Esophagus squamous epithelium (tissue), 4 donors: Measurements from ENCODE around the gene KATNAL1.

ENCODE experiments used
- POLR2A ChIP-seq, 4 donors: fragments of 450-650 bp; IDR thresholded peaks; one replicate each; pipeline ENCODE4 v1.6.1; 2017; ENCODE audit warnings: antibody characterized with exemption in 4 of 4, mild to moderate bottlenecking in 4 of 4, moderate library complexity in 3 of 4
- TF ChIP-seq, protein P1 (sequence below), 6 experiments: fragments of 450-650 bp in 4 of 6; fragments of 200-600 bp in 2 of 6; sonication (generic) in 2 of 6; IDR thresholded peaks; one replicate each; pipeline ENCODE4 v1.5.1; 2016 to 2019; ENCODE audit warnings: antibody characterized with exemption in 6 of 6, mild to moderate bottlenecking in 4 of 6, moderate library complexity in 4 of 6

DNA sequence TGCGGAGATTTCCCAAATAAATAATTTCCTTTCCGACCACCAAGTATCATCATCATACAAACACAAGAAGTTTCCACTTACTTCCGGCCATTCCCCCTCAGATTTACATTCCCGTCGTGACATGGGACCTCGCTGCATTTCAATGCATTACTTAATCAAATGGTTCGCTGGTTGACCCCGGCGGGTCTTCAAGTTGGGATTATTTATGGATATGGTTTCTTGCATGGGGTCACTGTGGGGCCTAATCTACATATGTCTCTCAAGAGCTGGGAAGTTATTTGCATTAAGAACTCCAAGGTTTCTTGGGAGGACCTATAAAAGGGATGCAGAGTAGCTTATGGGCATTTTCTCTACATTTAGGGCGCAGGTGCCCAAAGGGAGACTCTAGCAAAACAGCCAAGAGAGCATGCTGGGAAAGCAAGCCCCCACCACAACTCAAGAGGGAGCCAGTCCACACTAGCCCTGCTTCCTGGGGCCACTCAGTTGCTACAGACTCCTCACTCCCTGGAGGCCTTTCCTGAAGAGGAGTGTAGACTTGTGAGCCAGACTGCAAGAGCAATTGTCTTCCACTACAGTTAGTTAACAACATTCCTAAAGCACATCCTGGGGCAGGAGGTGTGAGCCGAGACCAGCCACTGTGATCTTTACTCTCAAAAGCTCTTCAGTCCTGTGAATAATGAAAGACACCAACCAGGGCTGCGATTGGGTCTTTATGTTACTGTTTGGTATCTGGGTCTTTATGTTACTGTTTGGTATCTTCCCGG is 125.3 kb downstream of the KATNAL1 start:
- TF ChIP-seq, protein P1, sequence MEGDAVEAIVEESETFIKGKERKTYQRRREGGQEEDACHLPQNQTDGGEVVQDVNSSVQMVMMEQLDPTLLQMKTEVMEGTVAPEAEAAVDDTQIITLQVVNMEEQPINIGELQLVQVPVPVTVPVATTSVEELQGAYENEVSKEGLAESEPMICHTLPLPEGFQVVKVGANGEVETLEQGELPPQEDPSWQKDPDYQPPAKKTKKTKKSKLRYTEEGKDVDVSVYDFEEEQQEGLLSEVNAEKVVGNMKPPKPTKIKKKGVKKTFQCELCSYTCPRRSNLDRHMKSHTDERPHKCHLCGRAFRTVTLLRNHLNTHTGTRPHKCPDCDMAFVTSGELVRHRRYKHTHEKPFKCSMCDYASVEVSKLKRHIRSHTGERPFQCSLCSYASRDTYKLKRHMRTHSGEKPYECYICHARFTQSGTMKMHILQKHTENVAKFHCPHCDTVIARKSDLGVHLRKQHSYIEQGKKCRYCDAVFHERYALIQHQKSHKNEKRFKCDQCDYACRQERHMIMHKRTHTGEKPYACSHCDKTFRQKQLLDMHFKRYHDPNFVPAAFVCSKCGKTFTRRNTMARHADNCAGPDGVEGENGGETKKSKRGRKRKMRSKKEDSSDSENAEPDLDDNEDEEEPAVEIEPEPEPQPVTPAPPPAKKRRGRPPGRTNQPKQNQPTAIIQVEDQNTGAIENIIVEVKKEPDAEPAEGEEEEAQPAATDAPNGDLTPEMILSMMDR (IDR thresholded peaks at IDR 0.05), result no peak
- TF ChIP-seq POLR2A (IDR thresholded peaks at IDR 0.05), result no peak
